Heart right ventricle (tissue), 16 donors: Measurements from ENCODE around the gene MXRA5. TPM values are rescaled to one million over a fixed set of nuclear protein-coding genes. Genes with fewer than 3 reads are reported as not detected.
"Not testable (repeated sequence)": the region's sequence is repeated elsewhere in the genome, so short reads cannot be mapped to it uniquely, and the experiment has no call there.

Experiments
- ATAC-seq, 8 donors: fragments of 200-7000 bp; cut with Tn5 transposase; one replicate each; pipeline ENCODE4 v1.9.1; 2020; ENCODE audit warnings: mild to moderate bottlenecking in 8 of 8, moderate library complexity in 8 of 8, moderate number of reproducible peaks in 1 of 8
- DNase-seq, 2 donors: peaks; one replicate each; pipeline ENCODE4 v3.0.0-alpha.2; 2020
- H3K27ac ChIP-seq, 10 donors: fragments of 200-600 bp; sonication (generic) in 2 of 10; one replicate each; pipeline versions ENCODE4 v1.5.0 to v1.8.0; 2020 to 2022; ENCODE audit warnings: mild to moderate bottlenecking in 3 of 10
- H3K27me3 ChIP-seq, 7 donors: fragments of 200-600 bp; one replicate each; pipeline ENCODE4 v1.8.0; 2021 to 2022; ENCODE audit warnings: mild to moderate bottlenecking in 2 of 7
- H3K36me3 ChIP-seq, 9 donors: fragments of 200-600 bp; sonication (generic) in 1 of 9; one replicate each; pipeline versions ENCODE4 v1.5.0 to v1.8.0; 2020 to 2022; ENCODE audit warnings: mild to moderate bottlenecking in 2 of 9
- H3K4me1 ChIP-seq, 9 donors: fragments of 200-600 bp; sonication (generic) in 1 of 9; one replicate each; pipeline versions ENCODE4 v1.5.0 to v1.8.0; 2020 to 2022; ENCODE audit warnings: mild to moderate bottlenecking in 4 of 9
- H3K4me3 ChIP-seq, 10 donors: fragments of 200-600 bp; sonication (generic) in 2 of 10; one replicate each; pipeline versions ENCODE4 v1.5.0 to v1.8.0; 2020 to 2022; ENCODE audit warnings: mild to moderate bottlenecking in 7 of 10, moderate library complexity in 2 of 10
- H3K9me3 ChIP-seq, 11 donors: fragments of 200-600 bp in 10 of 11; sonication (generic) in 2 of 11; one replicate each; pipeline versions ENCODE4 v1.5.0 to v1.8.0; 2013 to 2022; ENCODE audit warnings: mild to moderate bottlenecking in 2 of 11, control low read depth in 1 of 11, moderate library complexity in 1 of 11
- WGBS, 2 donors: extraction: QIAGEN DNeasy Blood & Tissue Kit; methylation state at CpG; one replicate each; pipeline ENCODE4 v1.1.7; 2013; ENCODE audit warnings: inconsistent platforms in 1 of 2; 5-methylcytosine and 5-hydroxymethylcytosine counted together
- intact Hi-C, 10 donors: fragments of 100-400 bp; cut with DNase I; formaldehyde crosslinking; loops; one replicate each; pipeline versions ENCODE4 v1.11.1 to v1.14.2; 2022
- polyA plus RNA-seq, 2 donors: library from polyadenylated mRNA; stranded (reverse); fragments of 200-250 nt; gene quantifications; one replicate each; pipeline ENCODE4 v1.2.3, GENCODE V29; 2013
- total RNA-seq, 10 donors: library from RNA; stranded (reverse); fragmentation: NEBNext Ultra II Directional in 3 of 10; extraction: Animal tissue kit (Norgen Biotek cat#: 25700) in 3 of 10; gene quantifications; one replicate each; pipeline versions ENCODE4 v1.2.1 to v1.2.4, GENCODE V29; 2021 to 2023
- TF ChIP-seq, protein P1 (sequence below), 9 donors: fragments of 200-600 bp; sonication (generic) in 2 of 9; IDR thresholded peaks; one replicate each; pipeline versions ENCODE4 v1.5.0 to v1.8.0; 2021 to 2022; ENCODE audit warnings: antibody characterized with exemption in 9 of 9, mild to moderate bottlenecking in 5 of 9, moderate library complexity in 1 of 9
- donor health status: Arrhythmogenic right ventricular cardiomyopathy.
- donor health status: ischemic (EF 13 %, LVEDD 7.1; RV severe dilation, severe dysfunction).
- donor health status: healthy with polysubstance abuse.
- donor health status: DM: no; HTN: yes; CAD: no.
- donor health status: DM: no; HTN: no; CAD: no.
- donor health status: ischemic (EF 25% LVEDD 6.9; RV normal size, moderate dysfunction).
- donor health status: ischemic (EF 25% LVEDD 5.7; RV mildly dilated, moderate dysfunction).
- donor health status: healthy.
- donor health status: DM: yes; HTN: yes; CAD: no.
- donor health status: Ischemic cardiomyopathy.
- donor health status: ischemic (EF 35%, LVEDD 5.7; RV mildly dilated, moderate dysfunction).
- donor health status: nonischemic (EF 11% LVEDD 7.7; RV severe dilation, severe dysfunction).
- donor health status: DM: yes; HTN: yes; CAD: no.
- donor health status: PGD.
- donor health status: ischemic (EF 29% LVEDD 5.4; RV normal size, mild dysfunction).
- donor health status: nonischemic (EF 23%, LVEDD 6.1; RV moderate dilation, normal function).

Gene MXRA5
- total and polyA plus RNA-seq, 12 donors = 0.15 to 44.2 (median 9.8) TPM

DNA sequence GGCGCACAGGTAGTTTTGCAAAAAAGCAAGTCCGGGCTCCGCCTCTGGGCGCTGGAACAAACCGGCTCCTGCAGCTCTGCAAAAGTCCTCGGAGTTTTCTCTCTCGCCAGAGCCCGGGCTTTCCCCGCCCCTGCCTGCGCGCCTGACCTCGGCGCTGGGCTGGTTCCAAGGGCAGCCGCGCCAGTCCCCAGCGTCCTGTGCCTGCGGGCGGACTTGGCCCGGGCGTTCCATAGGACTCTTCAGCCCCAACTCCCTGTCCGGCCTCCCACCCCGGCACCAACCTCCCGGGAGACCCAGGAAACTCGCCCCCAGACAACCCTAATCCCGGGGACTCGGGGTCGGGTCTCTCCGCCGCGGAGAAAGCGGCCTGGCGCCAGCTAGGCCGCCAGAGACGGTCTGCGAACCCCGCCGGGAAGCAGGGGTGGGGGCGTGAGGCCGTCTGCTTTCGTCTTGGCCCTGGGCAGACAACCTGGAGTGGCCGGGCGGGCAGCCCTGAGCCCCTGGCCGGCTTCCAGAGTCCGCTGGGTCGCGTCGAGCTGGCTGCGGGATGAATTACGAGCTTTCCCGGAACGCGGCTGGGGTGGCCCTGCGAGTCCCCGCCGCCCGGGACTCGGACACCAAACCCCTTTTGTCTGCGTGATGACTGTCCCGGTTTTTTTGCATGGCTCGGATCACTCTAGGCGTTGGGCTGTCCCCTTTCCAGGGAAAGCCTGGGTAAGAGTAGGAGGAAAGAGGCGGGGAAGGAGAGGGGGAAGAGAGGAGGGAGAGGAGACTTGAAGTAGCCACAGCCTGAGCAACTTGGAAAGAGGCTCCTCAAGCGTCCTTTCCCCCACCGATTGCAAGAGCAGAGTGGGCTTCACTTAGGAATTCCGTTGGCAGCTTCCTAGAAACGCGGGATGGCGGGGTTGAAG is 916 bp downstream of the MXRA5 start:
- peak; percentile 22 to 68 for DNase-seq
- Histone ChIP-seq H3K4me1 (peaks cover 0 to 14% (median 2%) of the 10 kb centered on the region in 9 donors), H3K36me3 (peaks cover 0 to 8% (median 0%) of the 10 kb centered on the region in 9 donors), H3K9me3 (peaks cover 0 to 9% (median 0%) of the 10 kb centered on the region in 11 donors), H3K4me3 (peak overlapping the region; percentile 18 to 60 (median 52)), H3K27me3 (peaks cover 0 to 41% (median 0%) of the 10 kb centered on the region in 7 donors), H3K27ac (peak overlapping the region in 9 of 10 donors; percentile 53 to 89 (median 80))
- TF ChIP-seq, protein P1, sequence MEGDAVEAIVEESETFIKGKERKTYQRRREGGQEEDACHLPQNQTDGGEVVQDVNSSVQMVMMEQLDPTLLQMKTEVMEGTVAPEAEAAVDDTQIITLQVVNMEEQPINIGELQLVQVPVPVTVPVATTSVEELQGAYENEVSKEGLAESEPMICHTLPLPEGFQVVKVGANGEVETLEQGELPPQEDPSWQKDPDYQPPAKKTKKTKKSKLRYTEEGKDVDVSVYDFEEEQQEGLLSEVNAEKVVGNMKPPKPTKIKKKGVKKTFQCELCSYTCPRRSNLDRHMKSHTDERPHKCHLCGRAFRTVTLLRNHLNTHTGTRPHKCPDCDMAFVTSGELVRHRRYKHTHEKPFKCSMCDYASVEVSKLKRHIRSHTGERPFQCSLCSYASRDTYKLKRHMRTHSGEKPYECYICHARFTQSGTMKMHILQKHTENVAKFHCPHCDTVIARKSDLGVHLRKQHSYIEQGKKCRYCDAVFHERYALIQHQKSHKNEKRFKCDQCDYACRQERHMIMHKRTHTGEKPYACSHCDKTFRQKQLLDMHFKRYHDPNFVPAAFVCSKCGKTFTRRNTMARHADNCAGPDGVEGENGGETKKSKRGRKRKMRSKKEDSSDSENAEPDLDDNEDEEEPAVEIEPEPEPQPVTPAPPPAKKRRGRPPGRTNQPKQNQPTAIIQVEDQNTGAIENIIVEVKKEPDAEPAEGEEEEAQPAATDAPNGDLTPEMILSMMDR (IDR thresholded peaks at IDR 0.05) = no peak
- intact Hi-C loops = loop anchor here in 1 of 10 donors (10.0 kb wide), 1 partner anchor 199 kb away; no protein-coding TSS in a partner anchor
- WGBS, 2 donors = 1% methylated on average over 59 to 67 of the region's 68 CpGs
- ATAC-seq = peak; percentile 78 to 89 (median 86)

DNA sequence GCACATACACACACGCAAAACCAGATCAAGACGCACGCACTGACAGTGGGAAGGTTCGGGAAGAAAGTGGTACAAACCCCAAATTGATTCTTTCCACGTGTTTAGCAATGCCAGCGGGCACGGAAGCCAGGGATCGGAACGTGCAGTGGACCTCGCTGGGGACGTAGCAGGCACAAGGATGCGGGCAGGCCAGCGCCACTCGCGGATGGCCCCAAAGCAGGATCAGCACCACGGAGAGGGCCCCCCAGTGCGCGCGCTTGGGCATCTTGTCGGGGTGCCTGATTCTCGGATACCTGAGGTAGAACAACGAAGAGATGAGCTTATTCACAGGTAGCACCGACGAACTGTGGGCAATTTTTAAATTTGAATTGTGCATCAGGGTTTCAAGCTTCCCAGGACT is 2.9 kb downstream of the MXRA5 start:
- not testable (repeated sequence) for ATAC-seq, H3K36me3 ChIP-seq, H3K9me3 ChIP-seq, H3K27ac ChIP-seq, H3K4me3 ChIP-seq, DNase-seq
- intact Hi-C loops = loop anchor here in 1 of 10 donors (10.0 kb wide), 1 partner anchor 201 kb away; no protein-coding TSS in a partner anchor
- Histone ChIP-seq H3K4me1 (peaks cover 0 to 14% (median 2%) of the 10 kb centered on the region in 9 donors), H3K27me3 (peaks cover 0 to 41% (median 0%) of the 10 kb centered on the region in 7 donors)
- WGBS, 2 donors = 48 to 51% methylated on average over 24 of the region's 24 CpGs

- ATAC-seq = no peak
- Histone ChIP-seq H3K36me3 (peaks cover 0 to 13% (median 0%) of the 10 kb centered on the region in 9 donors), H3K27ac (no peak overlapping the region), H3K27me3 (peaks cover 0 to 31% (median 0%) of the 10 kb centered on the region in 7 donors), H3K4me1 (peaks cover 0 to 9% (median 0%) of the 10 kb centered on the region in 9 donors), H3K4me3 (no peak overlapping the region), H3K9me3 (peaks cover 0 to 6% (median 0%) of the 10 kb centered on the region in 11 donors)
- intact Hi-C loops = loop anchor here in 1 of 10 donors (10.0 kb wide), 1 partner anchor 205 kb away; no protein-coding TSS in a partner anchor
- TF ChIP-seq, protein P1 (IDR thresholded peaks at IDR 0.05) = no peak
- 43 to 69% methylated on average over 1 of the region's 1 CpG for WGBS, 2 donors
- DNase-seq = no peak
These were observed 6.4 kb downstream of the MXRA5 start for GRCh38 chrX:3340016-3340415.

- Histone ChIP-seq H3K4me3 (no peak overlapping the region), H3K36me3 (peaks cover 0 to 45% (median 0%) of the 10 kb centered on the region in 9 donors), H3K27me3 (no peaks in the 10 kb centered on the region), H3K4me1 (no peaks in the 10 kb centered on the region), H3K9me3 (peaks cover 0 to 21% (median 0%) of the 10 kb centered on the region in 11 donors), H3K27ac (no peak overlapping the region)
- no peak for ATAC-seq
- no peak for DNase-seq
- TF ChIP-seq, protein P1 (IDR thresholded peaks at IDR 0.05) = no peak
- 64 to 78% methylated on average over 7 of the region's 7 CpGs for WGBS, 2 donors
- intact Hi-C loops = no loop called here
These were observed 19.8 kb downstream of the MXRA5 start for GRCh38 chrX:3326681-3327080.
